DMS153 treated with DMSO at 0.1 percent for 48 hours (cell line): ENCODE results near the gene XPO4.
"Not testable (repeated sequence)": the region's sequence is repeated elsewhere in the genome, so short reads cannot be mapped to it uniquely, and the experiment has no call there.

Experiments used
- DNase-seq: peaks from one replicate; lab custom pipeline; 2025; ENCODE audit not compliant: unreplicated experiment; lab: John Stamatoyannopoulos, UW

Gene XPO4

GRCh38 chr13:20891768-20892167, 10.8 kb downstream of the XPO4 start:
- DNase-seq, result no peak

DNA sequence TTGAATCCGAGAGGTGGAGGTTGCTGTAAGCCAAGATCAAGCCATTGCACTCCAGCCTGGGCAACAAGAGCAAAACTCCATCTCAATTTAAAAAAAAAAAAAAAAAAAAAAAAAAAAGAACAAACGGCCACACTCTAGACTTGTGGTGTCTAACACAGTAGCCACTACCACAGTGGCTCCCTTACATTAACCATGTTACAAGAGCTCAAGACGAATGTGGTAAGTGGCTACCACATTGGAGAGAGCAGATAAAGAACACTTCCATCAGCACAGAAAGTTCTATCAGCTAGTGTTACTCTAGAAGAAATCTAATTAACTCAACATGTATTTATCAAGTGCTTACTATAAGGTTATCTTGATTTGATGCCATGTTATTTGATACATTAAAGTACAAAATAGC, 11.5 kb downstream of the XPO4 start:
- no peak for DNase-seq

GRCh38 chr13:20890540-20890939, 12.0 kb downstream of the XPO4 start:
- DNase-seq, result not testable (repeated sequence)

- DNase-seq, result no peak
These were observed 20.3 kb downstream of the XPO4 start for GRCh38 chr13:20882206-20882605.

DNA sequence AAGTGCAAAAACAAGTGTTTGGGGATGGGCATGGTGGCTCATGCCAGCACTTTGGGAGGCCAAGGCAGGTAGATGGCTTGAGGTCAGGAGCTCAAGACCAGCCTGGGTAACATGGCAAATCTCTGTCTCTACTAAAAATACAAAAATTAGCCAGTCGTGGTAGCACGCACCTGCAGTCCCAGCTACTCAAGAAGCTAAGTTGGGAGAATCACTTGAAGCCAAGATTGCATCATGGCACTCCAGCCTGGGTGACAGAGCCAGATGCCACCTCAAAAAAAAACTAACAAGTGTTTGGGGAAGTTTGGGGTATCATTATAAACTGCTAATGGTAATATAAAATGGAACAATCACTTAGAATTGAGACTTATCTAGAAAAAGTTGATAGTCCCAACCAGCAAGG, 24.6 kb downstream of the XPO4 start:
- DNase-seq, result no peak

- not testable (repeated sequence) for DNase-seq
These were observed 25.7 kb downstream of the XPO4 start for GRCh38 chr13:20876802-20877201.

GRCh38 chr13:20874439-20874838, 28.1 kb downstream of the XPO4 start:
- DNase-seq, result not testable (repeated sequence)

DNA sequence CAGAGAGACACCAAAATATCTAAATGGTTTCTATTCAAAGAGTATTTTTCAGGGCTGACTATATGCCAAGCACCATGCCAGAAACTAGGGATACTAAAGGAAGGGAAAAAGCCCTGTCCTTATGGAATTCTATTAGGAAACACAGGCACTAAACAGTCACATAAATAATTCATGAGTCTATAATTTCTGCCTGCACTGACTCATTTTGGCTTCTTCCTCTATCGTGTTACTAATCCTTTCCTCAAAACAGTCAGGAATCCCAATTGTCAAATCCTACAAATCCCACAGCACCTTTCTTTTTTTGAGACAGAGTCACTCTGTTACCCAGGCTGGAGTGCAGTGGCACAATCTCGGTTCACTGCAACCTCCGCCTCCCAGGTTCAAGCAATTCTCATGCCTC, 29.2 kb downstream of the XPO4 start:
- no peak for DNase-seq

GRCh38 chr13:20870829-20871228, 31.7 kb downstream of the XPO4 start:
- DNase-seq, result no peak

- DNase-seq, result no peak
These were observed 33.0 kb downstream of the XPO4 start for GRCh38 chr13:20869540-20869939.

- no peak for DNase-seq
These were observed 35.1 kb downstream of the XPO4 start for GRCh38 chr13:20867408-20867807.

- not testable (repeated sequence) for DNase-seq
These were observed 40.9 kb downstream of the XPO4 start for GRCh38 chr13:20861666-20862065.

DNA sequence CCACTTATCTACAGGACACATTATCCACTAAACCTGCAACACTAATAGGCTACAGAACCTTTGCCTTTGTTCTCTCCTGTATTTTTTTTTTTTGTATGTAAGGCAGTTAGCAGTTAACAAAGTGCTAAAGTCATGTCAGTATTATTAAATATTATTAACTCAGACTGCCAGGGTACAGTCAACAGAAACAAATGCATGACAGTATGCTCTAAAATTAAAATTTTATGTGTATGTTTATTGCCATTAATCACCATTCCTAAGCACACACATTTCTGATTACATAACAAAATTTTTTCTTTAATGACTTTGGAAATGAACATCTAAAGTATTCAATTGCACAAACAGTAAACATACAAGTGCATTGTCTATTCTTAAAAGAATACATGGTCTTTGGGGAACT, 41.7 kb downstream of the XPO4 start:
- no peak for DNase-seq

GRCh38 chr13:20856650-20857049, 45.9 kb downstream of the XPO4 start:
- no peak for DNase-seq

- no peak for DNase-seq
These were observed 50.6 kb downstream of the XPO4 start for GRCh38 chr13:20851844-20852402.

DNA sequence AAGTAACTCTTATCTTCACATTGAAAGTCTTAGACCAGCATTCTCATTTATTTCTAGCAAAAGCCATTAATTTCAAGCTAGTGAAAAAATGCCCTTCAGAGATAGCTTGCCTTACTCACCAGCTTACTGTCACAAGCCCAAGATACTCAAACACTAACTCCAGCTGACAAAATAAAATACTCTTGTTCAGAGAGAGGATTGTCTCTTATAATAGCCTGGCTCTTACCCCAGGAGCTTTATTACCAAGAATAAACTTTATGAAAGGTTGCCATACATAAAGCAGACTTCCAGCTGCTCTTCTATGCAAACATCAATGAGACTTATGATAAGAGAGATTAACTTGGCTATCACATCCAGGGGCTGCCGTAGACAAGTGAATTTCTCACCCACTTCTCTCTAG, 53.6 kb downstream of the XPO4 start:
- DNase-seq, result no peak

- no peak for DNase-seq
These were observed 54.3 kb downstream of the XPO4 start for GRCh38 chr13:20848203-20848602.

GRCh38 chr13:20847296-20847695, 55.2 kb downstream of the XPO4 start:
- no peak for DNase-seq

GRCh38 chr13:20843166-20843565, 59.4 kb downstream of the XPO4 start:
- DNase-seq, result no peak

GRCh38 chr13:20840568-20840967, 62.0 kb downstream of the XPO4 start:
- no peak for DNase-seq

DNA sequence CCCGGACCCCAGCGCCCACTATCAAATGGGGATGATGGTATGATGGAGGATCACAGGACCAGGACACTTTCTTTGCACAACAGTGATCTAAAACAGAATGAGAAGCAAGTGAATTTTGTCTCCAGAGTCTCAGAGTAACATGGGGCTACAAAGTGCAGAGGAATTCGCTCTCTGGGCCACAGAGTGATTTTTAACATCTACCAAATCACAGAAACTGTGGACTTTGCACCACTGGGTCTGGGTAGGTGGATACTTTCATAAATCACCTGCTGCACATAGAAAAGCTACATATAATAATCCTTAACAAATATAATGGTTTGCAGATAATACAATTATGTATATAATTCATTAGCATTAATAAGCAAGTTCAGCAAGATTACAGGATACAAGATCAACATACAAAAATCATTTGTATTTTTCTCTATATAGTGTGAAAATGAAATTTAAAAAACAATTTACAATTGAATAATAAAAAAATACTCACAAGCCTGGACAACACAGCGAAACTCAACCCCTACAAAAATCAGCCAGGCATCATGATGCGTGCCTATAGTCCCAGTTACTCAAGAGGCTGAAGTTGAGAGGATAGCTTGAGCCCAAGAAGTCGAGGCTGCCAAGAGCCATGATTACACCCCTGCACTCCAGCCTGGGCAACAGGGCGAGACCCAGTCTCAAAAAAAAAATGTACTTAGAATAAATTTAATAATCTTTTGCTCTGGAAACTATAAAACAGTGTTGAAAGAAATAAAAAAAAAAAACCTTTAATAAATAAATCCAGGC, 68.5 kb downstream of the XPO4 start:
- DNase-seq, result no peak

DNA sequence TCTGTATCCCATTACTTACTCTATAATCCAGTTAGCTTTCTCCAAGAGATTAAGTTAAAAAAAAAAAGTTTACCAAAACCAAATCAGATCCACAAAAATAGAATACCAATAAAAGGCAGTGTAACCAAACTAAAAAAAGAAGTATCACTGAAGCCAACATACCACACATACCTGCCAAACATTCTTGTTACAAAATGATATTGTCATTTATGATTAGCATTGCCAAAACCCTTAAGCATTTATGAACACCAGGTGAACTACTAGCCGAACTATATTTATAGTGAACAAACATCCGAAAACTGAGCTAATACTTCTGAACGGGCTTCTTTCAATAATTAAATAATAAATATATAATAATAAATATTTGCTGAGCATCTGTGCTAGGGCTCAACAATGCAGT, 69.7 kb downstream of the XPO4 start:
- DNase-seq, result no peak

DNA sequence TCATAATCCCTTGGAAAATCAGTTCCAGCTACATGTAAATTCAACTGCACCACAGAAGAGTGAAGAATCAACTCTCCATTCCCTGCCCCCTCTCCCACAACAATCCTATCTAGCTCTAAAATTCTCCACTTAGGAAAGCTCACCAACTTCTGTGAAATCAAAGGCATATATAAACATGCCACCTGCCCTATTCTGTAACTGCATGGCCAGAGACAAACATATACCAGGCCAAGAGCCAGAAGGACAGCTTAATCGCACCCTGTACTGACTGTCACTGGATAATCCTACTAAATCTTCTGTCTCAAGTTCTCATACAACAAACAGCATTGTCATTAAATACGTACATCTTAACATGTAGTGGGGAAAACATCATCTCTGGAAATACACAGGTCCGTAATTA, 70.6 kb downstream of the XPO4 start:
- no peak for DNase-seq
